Putamen (tissue), 1 donor: ENCODE results near the gene REST.
"Not testable (repeated sequence)": the region's sequence is repeated elsewhere in the genome, so short reads cannot be mapped to it uniquely, and the experiment has no call there.

Experiments used
- DNase-seq: peaks from one replicate; pipeline ENCODE4 v3.0.0-alpha.2; 2016; ENCODE audit warnings: low spot score

REST gene

DNA sequence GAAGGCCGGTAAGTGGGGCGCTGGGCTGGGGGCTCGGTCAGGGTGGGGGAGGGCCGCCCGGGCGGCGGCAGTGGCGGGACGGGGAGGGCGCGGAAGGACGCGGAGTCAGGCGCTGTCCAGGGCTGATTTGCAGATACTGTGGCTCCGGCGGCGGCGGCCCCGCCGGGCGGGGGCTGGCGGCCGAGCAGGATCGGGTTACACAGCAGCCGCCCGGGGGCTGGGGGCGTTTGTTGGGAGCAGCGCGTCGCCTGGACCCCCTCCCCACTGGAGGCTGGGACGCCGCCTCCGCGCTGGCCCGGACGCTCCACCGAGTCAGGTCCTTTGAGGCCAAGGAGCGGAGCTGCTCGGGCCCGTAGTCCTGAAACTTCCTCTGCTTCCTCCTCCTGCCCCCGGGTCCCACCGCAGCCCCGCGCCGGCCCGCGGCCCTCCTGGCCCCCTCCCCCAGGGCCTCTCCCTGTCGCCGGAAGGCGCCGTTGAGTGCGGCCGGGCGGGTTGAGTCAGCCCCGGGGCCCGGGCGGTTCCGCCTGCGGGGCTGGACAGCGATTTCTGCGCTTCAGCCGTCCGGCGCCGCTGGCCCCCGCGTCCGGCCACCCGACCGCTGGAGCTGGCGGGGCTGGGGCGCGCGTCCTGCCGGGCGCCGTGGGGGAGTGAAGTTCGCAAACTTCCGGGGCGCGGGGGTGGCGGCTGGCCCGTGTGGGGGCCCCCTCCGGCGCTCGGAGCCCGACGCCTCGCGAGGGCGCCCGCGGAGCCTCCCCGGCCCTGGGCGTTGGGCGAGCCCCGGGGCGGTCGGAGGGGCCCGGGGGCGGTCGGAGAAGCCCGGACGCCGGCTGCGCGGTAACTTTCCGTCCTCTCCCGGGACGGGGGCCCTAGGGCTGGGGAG, 746 bp downstream of the REST start:
- peak; percentile 58 for DNase-seq

GRCh38 chr4:56909086-56909894, 1.6 kb downstream of the REST start:
- peak; percentile 56 for DNase-seq

GRCh38 chr4:56910172-56910967, 2.7 kb downstream of the REST start:
- no peak for DNase-seq

- DNase-seq: no peak
Measured at GRCh38 chr4:56914336-56914735, 6.6 kb downstream of the REST start.

- DNase-seq: not testable (repeated sequence)
Measured at GRCh38 chr4:56914977-56915376, 7.3 kb downstream of the REST start.

GRCh38 chr4:56927196-56927595, 19.5 kb downstream of the REST start:
- no peak for DNase-seq

DNA sequence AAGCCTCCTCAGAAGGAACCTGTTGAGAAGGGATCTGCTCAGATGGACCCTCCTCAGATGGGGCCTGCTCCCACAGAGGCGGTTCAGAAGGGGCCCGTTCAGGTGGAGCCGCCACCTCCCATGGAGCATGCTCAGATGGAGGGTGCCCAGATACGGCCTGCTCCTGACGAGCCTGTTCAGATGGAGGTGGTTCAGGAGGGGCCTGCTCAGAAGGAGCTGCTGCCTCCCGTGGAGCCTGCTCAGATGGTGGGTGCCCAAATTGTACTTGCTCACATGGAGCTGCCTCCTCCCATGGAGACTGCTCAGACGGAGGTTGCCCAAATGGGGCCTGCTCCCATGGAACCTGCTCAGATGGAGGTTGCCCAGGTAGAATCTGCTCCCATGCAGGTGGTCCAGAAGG, 22.9 kb downstream of the REST start:
- no peak for DNase-seq

GRCh38 chr4:56931924-56932323, 24.2 kb downstream of the REST start:
- DNase-seq: no peak

DNA sequence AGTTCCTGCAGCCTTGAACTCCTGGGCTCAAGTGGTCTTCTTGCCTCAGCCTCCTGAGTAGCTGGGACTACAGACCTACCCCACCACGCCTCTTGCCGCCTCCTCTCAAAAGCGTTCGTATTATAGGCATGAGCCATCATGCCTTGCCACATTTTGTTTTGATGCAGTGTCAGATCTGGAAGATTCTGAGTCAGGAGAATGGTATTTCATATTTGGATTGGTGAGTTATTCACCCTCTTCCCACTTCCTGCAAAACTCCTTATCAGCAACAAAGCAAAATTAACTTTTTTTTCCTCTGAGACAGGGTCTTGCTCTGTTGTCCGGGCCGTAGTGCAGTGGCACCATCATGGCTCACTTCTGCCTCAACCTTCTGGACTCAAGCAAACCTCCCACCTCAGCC, 29.6 kb downstream of the REST start:
- no peak for DNase-seq

GRCh38 chr4:56939826-56940225, 32.1 kb downstream of the REST start:
- DNase-seq: not testable (repeated sequence)

DNA sequence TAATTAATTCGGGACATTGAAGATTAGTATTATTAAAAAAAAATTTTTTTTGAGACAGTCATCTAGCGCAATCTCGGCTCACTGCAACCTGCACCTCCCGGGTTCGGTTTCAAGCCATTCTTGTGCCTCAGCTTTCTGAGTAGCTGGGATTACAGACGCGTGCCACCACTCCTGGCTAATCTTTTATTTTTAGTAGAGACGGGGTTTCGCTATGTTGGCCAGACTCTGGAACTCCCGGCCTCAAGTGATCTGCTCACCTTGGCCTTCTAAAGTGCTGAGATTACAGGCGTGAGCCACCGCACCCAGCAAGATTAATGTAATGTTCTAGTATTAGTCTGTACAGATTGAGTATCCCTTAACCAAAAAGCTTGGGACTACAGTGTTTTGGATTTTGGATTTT, 32.7 kb downstream of the REST start:
- no peak for DNase-seq

- DNase-seq: no peak
Measured at GRCh38 chr4:56940971-56941370, 33.3 kb downstream of the REST start.

- no peak for DNase-seq
Measured at GRCh38 chr4:56941403-56941802, 33.7 kb downstream of the REST start.

DNA sequence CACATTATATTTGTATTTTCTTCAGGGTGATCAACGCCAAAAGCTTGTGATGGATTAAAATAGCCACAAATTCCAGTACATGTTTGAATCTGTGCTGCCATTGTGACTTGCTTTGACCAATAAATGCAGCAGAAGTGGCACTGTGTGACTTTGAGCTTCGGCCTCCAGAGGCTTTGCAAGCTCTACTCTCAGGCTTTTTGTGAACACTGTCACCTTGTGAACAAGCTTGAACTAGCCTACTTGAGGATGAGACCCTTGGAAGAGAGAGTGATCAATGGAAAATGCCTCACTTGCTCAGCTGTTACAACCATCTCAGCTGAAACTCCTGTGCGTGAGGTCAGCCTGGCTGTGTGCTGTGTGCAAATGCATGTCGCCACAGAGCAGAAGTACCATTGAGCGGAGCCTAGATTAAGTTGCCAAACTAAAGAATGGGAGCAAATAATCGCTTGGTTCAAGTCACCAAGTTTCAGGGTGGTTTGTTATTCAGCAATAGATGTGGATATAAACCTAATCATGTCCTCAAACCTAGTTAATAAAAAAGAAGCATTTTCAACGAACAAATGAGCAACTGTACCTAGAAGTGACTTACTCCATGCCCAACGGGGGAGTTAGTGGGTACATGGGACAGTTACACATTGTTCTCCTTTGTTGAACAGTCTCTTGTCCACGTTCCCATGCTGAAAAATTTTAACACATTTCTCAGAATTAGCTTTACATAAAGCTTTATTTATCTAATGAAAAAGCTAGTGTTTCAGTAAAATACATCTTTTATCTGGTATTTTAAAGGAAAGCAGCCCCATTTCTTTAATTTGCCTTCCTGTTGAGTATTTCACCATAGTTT, 46.2 kb downstream of the REST start:
- DNase-seq: peak; percentile 61

DNA sequence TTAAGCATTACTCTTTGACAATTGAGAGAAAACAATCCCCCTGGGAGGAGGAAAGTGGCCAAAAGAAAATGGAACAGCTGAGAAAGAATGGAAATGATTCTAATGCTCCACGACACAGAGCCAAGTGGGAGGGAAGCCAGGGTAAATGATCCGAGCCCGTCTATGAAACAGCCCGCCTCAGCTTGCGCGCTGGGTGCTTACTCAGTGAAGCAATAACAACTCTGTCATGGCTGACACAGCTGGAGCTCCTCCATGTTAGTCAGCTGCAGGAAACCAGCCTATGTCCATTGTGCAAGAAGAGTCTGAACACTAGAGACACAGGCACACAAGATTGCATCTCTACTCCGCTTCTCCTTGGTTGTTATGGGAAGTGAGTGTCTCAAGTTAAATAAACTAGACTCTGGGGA, 50.4 kb downstream of the REST start:
- peak; percentile 75 for DNase-seq

DNA sequence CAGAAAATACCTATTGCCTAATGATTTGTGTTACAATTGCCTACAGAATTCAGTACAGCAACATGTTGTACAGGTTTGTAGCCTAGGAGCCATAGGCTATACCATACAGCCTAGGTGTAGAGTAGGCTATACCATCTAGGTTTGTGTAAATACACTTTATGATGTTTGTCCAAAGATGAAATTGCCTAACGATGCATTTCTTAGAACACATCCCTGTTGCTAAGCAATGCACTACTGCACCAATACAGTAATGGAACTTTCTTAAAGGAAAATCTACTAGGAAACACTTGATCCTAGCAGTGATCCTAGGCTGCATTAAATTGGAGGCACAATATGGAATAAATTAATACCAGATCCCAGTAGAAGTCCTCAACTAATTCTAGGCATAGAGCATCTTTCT, 51.4 kb downstream of the REST start:
- DNase-seq: no peak

DNA sequence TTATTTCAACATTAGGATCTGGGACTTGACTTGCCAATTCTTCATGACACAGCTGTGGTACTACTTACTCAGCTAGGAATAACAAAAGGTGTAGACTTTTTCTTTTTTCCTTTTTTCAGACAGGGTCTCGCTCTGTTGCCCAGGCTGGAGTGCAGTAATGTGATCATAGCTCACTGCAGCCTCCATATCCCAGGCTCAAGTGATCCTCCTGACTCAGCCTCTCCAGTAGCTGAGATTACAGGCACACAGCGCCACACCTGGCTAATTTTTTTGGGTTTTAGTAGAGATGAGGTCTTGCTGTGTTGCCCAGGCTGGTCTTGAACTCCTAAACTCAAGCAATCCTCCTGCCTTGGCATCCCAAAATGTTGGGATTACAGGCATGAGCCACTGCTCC, 53.4 kb downstream of the REST start:
- no peak for DNase-seq

GRCh38 chr4:56971383-56971782, 63.7 kb downstream of the REST start:
- no peak for DNase-seq

DNA sequence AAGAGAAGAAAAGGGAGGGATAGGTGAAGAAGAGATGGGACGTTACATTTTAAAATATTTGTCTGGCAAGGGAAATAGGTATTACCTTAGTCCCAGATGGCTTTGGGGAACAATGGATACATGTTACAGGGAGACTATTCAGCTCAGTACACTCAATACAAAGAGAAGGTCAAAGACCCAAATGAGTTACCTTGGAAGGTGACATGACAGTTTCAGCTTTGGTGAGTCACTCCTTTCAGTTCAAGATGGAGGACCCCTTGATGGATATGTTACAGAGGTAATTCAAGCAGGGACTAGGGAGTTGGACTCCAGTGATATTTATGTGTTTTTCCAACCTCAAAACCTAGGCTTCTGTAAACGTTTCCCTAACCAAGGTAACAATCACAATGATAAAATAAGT, 64.7 kb downstream of the REST start:
- no peak for DNase-seq

- no peak for DNase-seq
Measured at GRCh38 chr4:56972809-56973208, 65.1 kb downstream of the REST start.

GRCh38 chr4:56973336-56973735, 65.6 kb downstream of the REST start:
- DNase-seq: no peak
